Head of caudate nucleus (tissue), 42 donors: Measurements from ENCODE around the gene SMYD4.
"Not testable (repeated sequence)": the region's sequence is repeated elsewhere in the genome, so short reads cannot be mapped to it uniquely, and the experiment has no call there.

ENCODE experiments used
- DNase-seq, 42 donors: peaks; one replicate each; pipeline versions ENCODE4 v3.0.0 to v3.0.0-alpha.2; 2020 to 2021; ENCODE audit warnings: mixed read lengths in 7 of 42
- intact Hi-C: fragments of 100-400 bp; cut with DNase I; formaldehyde crosslinking; loops from one replicate; pipeline ENCODE4 v1.15.0; 2022

Gene SMYD4

DNA sequence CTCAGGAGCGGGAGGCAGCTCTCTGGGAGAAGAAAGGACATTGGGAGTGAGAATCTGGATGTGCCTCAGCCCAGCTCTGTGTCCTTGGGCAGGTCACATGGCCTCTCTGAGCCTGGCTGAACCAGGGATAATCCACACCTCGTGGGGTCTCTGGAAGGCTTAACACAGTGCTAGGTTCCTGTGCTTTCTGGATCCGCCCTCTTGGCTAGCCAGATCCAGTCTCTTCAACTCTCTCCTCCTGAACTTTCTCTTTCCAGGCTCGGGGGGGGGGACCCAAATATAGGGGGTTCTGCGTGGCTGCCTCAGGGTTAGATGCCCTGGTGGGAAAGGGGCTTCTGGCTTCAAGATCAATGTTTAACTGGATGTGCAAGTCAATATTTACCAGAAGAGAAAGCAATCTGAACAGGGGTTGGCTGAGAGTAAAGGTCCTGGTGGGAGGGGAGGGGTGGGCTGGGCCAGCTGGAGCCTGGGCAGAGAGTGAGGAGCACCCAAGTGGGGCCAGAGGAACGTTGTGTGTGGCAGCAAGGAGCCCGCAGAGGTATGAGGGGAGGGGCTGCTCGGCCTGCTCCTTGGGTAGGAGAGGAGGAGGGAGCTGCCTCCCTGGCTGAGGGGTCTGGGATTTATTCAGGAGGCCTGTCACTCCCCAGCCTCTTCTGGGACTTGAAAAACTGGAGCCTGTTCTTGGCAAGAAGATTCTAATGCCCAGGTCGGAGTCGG, 87.2 kb downstream of the SMYD4 start, which contains the start of gene SERPINF2:
SERPINF2 (plus strand) TSS at position 501 of the 717 bp plus-strand sequence. CDS start 2,125 bp downstream, outside the sequence.
- intact Hi-C loops, result no loop called here
- DNase-seq, result no peak

GRCh38 chr17:1741899-1742298, 87.8 kb downstream of the SMYD4 start:
- DNase-seq, intact Hi-C loops: not testable (repeated sequence)

DNA sequence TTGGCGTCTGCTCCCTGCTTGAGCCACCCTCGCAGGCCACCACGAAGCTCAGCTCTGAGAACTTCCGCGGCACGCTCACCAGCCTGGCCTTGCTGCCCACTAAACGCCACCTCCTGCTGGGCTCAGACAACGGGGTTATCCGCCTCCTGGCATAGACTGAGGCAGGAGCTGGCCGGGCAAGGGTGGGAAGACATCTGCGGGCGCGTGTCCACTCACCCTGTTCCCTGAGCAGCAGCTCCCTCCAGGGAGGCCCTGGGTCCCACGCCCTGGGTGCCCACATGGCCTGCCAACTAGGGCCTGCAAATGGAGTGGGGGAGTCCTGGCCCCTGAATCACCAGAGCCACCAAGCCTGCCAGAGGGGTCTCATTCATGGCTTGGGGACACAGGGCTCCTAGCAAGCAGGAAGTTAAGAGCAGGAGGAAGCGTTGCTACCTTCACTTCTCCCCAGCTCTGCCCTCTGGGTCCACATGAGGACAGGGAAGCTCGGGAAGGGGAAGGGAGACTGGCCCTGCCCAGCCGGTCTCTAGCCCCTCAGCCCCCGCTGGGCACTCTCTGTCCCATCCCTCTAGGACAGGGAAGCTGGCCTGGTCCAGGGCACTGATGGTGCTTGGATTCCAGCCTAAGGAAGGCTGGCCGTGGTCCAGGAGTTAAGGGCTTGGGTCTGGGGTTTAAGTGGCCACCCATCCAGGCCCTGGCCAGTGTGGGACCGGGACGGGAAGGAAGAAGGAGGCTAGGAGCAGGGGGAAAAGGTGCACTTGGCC, 92.0 kb downstream of the SMYD4 start:
- intact Hi-C loops, result loop anchor here (5.0 kb wide), 1 partner anchor 40 kb away; no protein-coding TSS in a partner anchor
- no peak for DNase-seq

GRCh38 chr17:1736348-1737281, 93.1 kb downstream of the SMYD4 start:
- intact Hi-C loops, result loop anchor here (5.0 kb wide), 1 partner anchor 41 kb away; no protein-coding TSS in a partner anchor
- peak in 41 of 42 donors; percentile 41 to 89 (median 68) for DNase-seq

DNA sequence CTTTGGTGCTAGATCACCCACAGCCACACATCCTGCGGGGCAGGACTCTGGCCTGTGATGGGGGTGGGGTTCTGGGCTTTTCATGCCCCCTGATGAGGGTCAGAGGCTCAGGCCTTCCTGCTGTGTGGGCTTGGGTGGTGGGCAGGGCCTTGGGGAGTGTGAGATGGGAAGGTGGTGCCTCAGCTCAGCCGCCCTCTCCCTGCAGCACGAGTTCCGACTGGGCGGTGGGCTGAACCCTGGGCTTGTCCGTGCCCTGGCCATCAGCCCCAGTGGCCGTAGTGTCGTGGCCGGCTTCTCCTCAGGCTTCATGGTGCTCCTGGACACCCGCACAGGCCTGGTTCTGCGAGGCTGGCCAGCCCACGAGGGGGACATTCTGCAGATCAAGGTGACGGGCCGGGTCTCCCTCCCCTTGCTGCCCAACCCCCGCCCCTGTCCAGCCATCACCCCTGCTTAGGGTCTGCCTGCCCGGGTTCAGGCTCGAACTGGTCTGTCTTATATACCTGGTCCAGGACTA, 93.8 kb downstream of the SMYD4 start:
- DNase-seq, result no peak
- intact Hi-C loops, result loop anchor here (5.0 kb wide), 1 partner anchor 41 kb away; no protein-coding TSS in a partner anchor

DNA sequence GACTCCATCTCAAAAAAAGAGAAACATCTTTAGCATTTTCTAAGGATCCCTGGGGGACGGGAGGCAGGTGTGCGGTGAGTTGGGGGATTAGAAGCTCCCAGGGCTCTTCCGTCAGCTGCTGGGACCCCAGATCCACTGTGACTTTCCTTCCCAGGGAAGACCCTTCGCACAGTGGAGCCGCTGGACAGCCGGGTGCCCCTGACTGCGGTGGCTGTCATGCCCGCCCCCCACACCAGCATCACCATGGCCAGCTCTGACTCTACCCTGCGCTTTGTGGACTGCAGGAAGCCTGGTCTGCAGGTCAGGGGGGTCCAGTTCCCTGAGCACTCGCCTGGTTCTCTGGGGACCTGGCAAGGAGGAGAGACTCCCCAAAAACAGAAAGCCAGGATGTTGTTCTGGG, 94.3 kb downstream of the SMYD4 start:
- DNase-seq, result no peak
- intact Hi-C loops, result loop anchor here (5.0 kb wide), 1 partner anchor 42 kb away; no protein-coding TSS in a partner anchor

DNA sequence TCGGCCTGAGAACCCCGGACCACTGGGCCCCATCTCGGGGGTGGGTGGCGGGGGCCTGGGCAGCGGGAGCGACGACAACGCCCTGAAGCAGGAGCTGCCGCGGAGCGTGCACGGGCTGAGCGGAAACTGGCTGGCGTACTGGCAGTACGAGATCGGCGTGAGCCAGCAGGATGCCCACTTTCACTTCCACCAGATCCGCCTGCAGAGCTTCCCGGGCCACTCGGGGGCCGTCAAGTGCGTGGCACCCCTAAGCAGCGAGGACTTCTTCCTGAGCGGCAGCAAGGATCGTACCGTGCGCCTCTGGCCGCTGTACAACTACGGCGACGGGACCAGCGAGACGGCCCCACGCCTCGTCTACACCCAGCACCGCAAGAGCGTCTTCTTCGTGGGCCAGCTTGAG, 95.9 kb downstream of the SMYD4 start:
- intact Hi-C loops, result no loop called here

DNA sequence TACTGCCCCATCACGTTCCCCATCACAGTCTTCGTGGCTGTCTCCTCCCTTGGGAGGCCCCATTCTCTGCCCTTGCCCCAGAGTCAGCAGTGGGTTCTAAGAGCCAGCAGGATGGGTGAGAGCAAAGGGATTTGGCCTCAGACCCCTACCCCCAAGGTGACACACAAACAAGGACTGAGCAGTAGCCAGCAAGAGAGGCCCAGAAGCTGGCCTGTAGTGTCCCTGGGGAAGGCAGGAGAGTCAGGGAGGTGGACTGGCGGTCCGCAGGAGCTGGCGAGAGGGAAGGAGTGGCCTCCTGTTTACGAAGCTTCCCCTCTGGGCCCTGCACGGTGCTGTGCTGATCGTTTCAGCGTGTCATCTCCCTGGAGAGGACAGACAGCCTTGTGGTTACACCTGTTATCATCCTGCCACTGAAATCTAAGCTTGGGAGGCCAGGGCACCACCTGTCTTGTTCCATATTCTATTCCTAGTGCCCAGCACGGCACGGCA, 96.8 kb downstream of the SMYD4 start:
- DNase-seq, result no peak
- intact Hi-C loops, result no loop called here

More for the DNA sequence above, 95.9 kb downstream of the SMYD4 start:
- DNase-seq, result peak in 2 of 42 donors; percentile 31 to 52

- no peak for DNase-seq
- intact Hi-C loops, result no loop called here
These were observed 97.4 kb downstream of the SMYD4 start for GRCh38 chr17:1732241-1732832.

DNA sequence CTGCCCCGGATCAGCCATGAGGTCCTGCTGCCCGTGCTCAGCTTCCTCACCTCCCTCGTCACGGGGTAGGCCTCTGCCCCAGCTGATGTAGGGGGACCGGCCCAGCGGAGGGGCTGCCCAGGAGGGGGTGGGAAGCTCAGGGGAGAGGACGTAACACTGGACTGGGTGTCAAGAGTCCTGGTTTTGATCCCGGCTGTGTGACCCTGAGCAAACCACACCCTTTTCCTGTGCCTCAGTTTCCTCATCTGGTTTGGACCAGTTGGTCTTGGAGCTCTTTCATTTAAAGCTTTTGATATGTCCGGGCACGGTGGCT, 98.6 kb downstream of the SMYD4 start:
- no peak for DNase-seq
- intact Hi-C loops, result no loop called here

DNA sequence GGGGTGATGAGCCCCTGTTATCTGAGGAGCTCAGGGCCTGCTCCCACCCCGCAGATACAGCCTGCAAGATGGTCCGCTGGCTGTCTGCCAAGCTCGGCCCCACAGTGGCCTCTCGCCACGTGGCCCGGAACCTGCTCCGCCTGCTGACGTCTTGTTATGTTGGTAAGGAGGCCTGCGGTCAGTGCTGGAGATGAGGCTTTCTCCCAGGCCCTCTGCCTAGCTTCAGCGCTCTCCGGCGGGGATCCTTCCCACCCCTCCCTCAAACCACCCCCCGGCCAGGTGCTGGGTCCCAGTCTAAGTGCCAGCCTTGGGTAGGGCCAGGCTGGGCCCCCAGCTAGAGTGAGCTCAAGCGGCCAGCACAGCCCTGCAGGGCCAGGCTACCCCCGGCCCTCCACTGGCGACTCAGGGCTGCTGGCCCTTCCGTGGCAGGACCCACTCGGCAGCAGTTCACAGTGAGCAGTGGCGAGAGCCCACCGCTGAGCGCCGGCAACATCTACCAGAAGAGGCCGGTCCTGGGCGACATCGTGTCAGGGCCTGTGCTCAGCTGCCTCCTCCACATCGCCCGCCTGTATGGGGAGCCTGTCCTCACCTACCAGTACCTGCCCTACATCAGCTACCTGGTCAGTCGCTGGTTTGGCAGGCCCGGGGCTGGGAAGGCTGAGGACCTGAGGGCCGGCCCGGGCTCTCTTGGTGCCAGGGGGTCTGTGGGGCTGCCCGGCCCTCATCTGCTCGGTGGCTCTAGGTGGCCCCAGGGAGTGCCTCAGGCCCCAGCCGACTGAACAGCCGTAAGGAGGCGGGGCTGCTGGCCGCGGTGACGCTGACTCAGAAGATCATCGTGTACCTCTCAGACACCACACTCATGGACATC, 99.1 kb downstream of the SMYD4 start:
- peak in 12 of 42 donors; percentile 23 to 69 (median 48) for DNase-seq
- intact Hi-C loops, result no loop called here

GRCh38 chr17:1729966-1730325, 99.8 kb downstream of the SMYD4 start:
- intact Hi-C loops, result no loop called here
- DNase-seq, result no peak
